ENCODE data around the gene SPATA46. TPM values are rescaled to one million over a fixed set of nuclear protein-coding genes. Genes with fewer than 3 reads are reported as not detected.

Gene SPATA46
- total and polyA plus RNA-seq, 2 experiments from 2014 or later: not detected

DNA sequence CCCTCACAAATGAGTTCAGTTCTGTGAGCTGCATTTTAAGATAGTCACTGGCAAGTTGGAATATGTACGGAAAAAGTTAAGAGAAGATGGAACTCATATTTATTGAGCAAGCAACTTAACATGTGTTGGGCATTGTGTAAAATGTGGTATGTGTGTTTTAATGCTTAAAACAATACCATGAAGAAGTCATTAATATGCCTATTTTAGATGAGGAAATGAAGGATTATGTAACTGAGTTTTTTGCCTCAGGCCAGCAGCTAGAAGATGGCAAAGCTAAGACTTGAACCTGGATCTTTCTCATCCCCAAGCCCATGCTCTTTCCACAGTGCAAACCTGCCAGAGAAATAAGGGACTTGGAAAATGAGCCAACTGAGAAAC is 48.9 kb downstream of the SPATA46 start:
- no peaks in the 10 kb centered on the region for H3F3A ChIP-seq (replicated peaks; ENCODE audit: low read depth)
- Mint-ChIP-seq H3K27ac (no peak overlapping the region), H3K9me3 (no peaks in the 10 kb centered on the region), H3K4me1 (peaks cover 9% of the 10 kb centered on the region), H3K4me3 (no peak overlapping the region), H3K36me3 (ENCODE audit: low read depth) (no peaks in the 10 kb centered on the region), H3K27me3 (ENCODE audit: insufficient read depth, low read depth, poor library complexity) (peaks cover 3% of the 10 kb centered on the region)
- no peaks in the 10 kb centered on the region for H3K27me3 ChIP-seq (ENCODE audit: insufficient read depth)
- H2AFZ ChIP-seq: no peak overlapping the region
- DNase-seq (ENCODE audit: low spot score): no peak
- TF ChIP-seq EZH2 (IDR thresholded peaks at IDR 0.05; ENCODE audit: low read depth, unreplicated experiment): no peak
- no peak for TF ChIP-seq STAT1 (IDR thresholded peaks at IDR 0.05; ENCODE audit: unreplicated experiment)
- no peak for TF ChIP-seq POLR2AphosphoS5 (IDR thresholded peaks at IDR 0.05; ENCODE audit: low read depth)
- TF ChIP-seq ZNF462 (CRISPR knock-in tag; IDR thresholded peaks at IDR 0.05): no peak
- TF ChIP-seq CTCF (conservative IDR thresholded peaks at IDR 0.05; ENCODE audit: low read depth in 2 of 2): no peak
- no peak for TF ChIP-seq JUNB (IDR thresholded peaks at IDR 0.05; ENCODE audit: unreplicated experiment)
- TF ChIP-seq CREB1 (CRISPR knock-in tag; IDR thresholded peaks at IDR 0.05; ENCODE audit: low read depth): no peak
- no peak for TF ChIP-seq ZNF331 (CRISPR knock-in tag; IDR thresholded peaks at IDR 0.05; ENCODE audit: low read depth)
- no peak for TF ChIP-seq REST (IDR thresholded peaks at IDR 0.05; ENCODE audit: unreplicated experiment)
- TF ChIP-seq ETS1 (IDR thresholded peaks at IDR 0.05): no peak
- TF ChIP-seq EZH2phosphoT487 (IDR thresholded peaks at IDR 0.05; ENCODE audit: unreplicated experiment): no peak
- TF ChIP-seq ZNF114 (CRISPR knock-in tag; IDR thresholded peaks at IDR 0.05): no peak
- no peak for TF ChIP-seq NANOG (IDR thresholded peaks at IDR 0.05; ENCODE audit: borderline replicate concordance)
- no peaks in the 10 kb centered on the region for H3K36me3 ChIP-seq (ENCODE audit: insufficient read depth)
- H3K4me3 ChIP-seq: no peak overlapping the region
- H4K20me1 ChIP-seq (replicated peaks; ENCODE audit: insufficient read depth): no peaks in the 10 kb centered on the region; the same call in 1 of the 2 replicates
- ATAC-seq: no peak
- H3K79me2 ChIP-seq (replicated peaks; ENCODE audit: insufficient read depth): no peaks in the 10 kb centered on the region
- H3K9me2 ChIP-seq (ENCODE audit: insufficient read depth): no peaks in the 10 kb centered on the region
- H3K4me2 ChIP-seq: no peak overlapping the region
- H3K27ac ChIP-seq (ENCODE audit: low read depth): no peak overlapping the region
- no peaks in the 10 kb centered on the region for H3K4me1 ChIP-seq (ENCODE audit: insufficient read depth)
